A549 treated with CpdA at 1 μM for 4 hours (cell line): ENCODE measurements around the gene PHKG1. TPM values are rescaled to one million over a fixed set of nuclear protein-coding genes. Genes with fewer than 3 reads are reported as not detected.

ENCODE experiments used
- total RNA-seq: library from RNA; stranded (reverse); fragments of 200-300 nt; extraction: Qiagen RNA extraction; gene quantifications from 5 replicates; pipeline ENCODE4 v1.2.3, GENCODE V29; 2022; ENCODE audit warnings: low read depth

PHKG1 gene
- total RNA-seq = 0.39 to 1.2 TPM (median 0.41 TPM) in 5 replicates

DNA sequence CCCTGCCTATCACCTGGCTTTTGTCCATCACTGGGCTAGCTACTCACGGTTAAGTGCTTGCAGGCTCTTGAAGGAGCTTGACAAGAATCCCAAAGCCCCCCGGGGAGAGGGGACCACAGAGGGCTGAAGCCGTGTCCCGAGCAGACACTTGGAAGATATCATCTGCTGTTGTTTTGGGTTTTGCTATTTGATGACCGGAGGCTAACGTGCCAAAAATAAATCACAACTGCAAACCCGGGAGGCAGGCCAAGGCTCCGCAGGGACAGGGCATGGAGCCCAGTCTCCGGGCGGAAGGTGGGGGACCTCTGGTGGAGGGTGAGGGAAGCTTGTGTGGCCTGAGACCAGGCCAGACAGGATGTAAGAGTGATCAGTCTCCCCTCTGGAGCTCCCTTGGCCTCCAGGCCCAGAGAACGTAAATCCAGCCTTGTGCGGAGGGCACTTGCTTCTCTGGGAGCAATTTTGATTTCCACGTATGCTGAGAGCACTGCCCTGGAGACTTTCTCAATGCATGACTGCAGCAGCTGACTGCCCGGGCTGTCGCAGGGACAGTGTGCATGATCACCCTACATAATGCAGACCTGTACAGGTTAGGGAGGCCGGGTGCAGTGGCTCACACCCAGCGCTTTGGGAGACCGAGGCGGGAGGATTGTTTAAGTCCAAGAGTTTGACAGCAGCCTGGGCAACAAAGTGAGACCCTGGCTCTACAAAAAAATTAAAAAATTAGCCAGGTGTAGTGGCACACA lies at the start of gene PHKG1:
TSS of gene PHKG1 (minus strand) at position 164 of the 743 bp plus-strand sequence. CDS start 4,011 bp downstream, outside the sequence.

DNA sequence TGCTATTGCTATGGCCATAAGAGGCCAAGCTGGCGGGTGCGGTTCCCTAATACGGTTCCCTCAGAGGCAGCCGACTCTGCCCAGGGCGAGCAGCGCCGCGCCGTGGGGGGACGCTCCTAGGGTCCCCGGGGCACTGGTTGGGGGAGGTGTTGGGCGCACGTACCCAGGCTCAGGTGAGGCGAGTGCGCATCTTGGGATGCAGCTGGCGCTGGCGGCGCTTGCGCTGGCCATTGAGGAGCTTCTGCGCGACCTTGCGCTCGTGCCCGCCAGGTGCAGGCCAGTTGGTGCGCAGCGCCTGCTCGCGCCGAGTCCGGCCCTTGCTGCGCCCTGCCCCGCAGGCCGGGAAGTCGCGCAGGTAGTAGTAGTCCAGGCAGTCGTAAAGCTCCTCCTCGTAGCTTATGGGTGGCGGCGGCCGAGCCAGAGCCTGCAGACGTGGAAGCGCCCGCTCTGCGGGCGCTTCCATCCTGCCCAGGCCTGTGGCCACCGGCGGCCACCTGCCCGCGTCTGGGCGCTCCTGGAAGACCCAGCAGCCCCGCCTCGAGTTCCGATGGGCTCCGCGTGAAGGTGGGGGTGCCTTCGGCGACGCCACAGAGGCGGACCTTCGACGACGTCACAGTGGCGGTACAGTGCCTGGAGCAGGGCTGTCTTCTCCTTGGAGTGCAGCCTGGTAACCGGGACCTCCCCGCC lies 23.2 kb upstream of the PHKG1 start, which contains the start of gene NUPR2:
TSS of gene NUPR2 (minus strand) at position 566 of the 687 bp plus-strand sequence. CDS start at position 463, 103 bp downstream.

DNA sequence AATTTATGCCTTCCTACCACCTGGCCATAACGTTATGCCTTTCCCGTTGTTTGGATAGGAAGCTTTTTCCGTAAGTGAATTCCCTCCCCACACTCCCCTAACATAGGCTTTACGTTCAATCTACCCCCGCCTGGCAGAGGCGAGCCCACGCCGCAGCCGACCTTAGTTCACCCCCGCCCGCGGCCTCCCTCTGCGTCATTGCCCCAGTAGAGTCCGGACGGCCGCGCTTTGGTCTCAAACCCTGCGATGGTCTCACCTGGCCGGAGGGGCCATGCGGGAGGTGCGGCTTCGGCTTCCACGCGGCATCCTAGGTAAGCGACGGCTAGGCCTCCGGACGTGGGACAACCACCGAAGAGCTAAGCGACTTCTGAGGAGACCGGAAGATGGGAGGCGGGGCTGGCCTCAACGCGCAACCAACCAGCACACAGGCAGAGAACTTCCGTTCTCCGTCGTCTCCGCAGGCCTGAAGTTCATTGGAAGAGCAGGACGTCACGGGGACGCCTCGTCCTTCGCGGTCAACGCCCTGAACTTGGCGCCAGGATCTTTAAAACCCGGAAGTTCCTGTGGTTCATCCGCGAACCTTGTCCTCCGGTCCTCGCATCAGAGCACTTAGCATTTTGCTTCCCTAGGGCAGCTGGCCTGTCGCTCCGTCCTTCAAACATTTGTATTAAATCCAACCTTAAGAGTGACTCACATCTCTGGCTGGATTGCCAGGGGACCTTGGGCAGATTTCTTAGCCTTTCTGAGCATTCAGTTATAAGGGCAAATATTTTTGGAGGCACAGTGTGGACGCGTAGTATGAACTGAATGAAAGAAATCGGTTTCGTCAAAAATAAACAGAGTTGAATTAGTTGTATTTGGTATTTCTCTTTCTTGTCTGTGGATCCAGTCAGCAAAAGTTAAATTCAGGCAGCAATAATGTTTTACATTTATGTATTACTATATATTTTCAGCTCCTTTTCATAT lies 13.6 kb upstream of the PHKG1 start, which contains the start of gene CHCHD2:
TSS of gene CHCHD2 (minus strand) at position 369 of the 966 bp plus-strand sequence. CDS start at position 306, 63 bp downstream.

DNA sequence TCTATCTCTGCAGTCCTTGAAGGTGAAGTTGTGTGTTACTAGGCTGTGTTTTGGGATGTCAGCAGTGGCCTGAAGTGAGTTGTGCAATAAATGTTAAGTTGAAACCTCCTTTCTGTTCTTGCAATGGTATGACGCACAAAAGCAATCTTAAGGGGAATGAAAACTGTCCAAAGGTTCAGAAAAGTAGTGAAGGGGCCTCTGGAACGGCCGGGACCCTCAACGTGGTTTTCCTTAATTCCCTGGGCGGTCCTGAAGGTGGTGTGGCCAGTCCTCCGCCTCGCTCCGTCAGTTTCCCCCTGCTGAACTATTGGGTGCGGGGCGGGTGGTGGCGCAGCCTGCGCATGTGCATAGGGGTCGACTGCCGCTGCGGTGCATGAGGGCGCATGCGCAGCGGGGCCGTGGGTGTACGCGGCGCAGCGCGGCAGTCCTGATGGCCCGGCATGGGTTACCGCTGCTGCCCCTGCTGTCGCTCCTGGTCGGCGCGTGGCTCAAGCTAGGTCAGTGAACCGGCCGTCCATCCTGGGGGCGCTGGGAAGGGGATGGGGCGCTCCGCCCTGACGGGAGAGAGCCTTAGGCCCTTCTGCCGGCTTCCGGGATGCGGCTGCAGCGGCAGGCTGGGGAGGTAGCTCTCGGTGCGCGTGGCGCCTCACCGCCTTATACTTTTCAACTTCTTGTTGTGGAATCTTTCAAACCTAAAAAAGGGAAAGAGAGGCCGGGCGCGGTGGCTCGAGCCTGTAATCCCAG lies 28.7 kb downstream of the PHKG1 start, which contains the start of gene SUMF2:
TSS of gene SUMF2 (plus strand) at position 405 of the 744 bp plus-strand sequence. CDS start at position 431, 26 bp downstream.

DNA sequence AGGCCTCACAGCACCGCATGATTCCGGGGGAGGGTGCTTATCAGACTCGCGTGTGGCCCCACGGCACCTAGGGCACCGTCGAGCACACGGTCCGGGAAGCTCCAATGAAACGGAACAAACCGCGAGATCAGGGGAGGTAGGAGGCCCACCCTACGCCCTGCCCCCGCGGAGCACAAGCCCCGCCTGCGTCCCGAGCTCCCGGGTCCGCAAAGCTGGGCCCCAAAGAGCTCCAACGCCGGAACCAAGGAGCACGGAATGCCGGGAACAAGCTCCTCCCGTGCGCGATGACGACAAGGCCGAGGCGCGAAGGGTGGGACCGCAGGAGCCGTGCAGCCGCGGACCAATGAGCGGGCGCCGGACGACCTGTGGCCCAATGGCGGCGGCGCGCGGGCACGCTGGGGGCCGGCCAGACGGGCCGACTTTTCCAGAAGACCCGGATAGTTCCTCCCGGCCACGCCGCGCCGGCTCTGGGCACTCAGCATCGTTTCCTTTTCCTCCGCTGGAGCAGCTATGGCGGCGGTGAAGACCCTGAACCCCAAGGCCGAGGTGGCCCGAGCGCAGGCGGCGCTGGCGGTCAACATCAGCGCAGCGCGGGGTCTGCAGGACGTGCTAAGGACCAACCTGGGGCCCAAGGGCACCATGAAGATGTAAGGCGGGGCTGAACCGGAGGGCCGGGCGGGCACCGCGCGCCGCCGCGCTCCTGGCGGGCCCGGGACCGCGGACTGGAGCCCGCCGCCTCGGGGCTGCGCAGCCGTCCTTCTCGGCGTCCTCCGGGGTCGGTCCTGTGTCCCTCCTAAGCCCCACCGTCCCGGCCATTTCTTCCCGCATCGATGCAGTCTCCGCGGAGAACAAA lies 41.2 kb downstream of the PHKG1 start, which contains the start of the genes CCT6A and PSPH:
TSS of gene CCT6A (plus strand) at position 427 of the 853 bp plus-strand sequence. CDS start at position 511, 84 bp downstream.
TSS of gene PSPH (minus strand) at position 106 of the 853 bp plus-strand sequence. CDS start 30,232 bp downstream, outside the sequence.

Other genes with a start within 250 kb of the PHKG1 start
- not detected in 5 replicates for gene SEPTIN14, start 230.2 kb downstream of the PHKG1 start, total RNA-seq
- gene ZNF713, start 205.5 kb downstream of the PHKG1 start, total RNA-seq = 0.35 to 1.2 TPM (median 0.70 TPM) in 5 replicates
- gene MRPS17, start 141.1 kb downstream of the PHKG1 start, total RNA-seq = 23.6 to 32.1 TPM (median 27.6 TPM) in 5 replicates
- 42.6 to 57.4 TPM (median 47.9 TPM) in 5 replicates for gene NIPSNAP2, start 128.4 kb downstream of the PHKG1 start, total RNA-seq
- 26.1 to 33.1 TPM (median 28.6 TPM) in 5 replicates for gene PSPH, start 41.5 kb downstream of the PHKG1 start, total RNA-seq
- gene CCT6A, start 41.2 kb downstream of the PHKG1 start, total RNA-seq = 281 to 310 TPM (median 294 TPM) in 5 replicates
- 107 to 120 TPM (median 114 TPM) in 5 replicates for gene SUMF2, start 28.7 kb downstream of the PHKG1 start, total RNA-seq
- 555 to 740 TPM (median 676 TPM) in 5 replicates for gene CHCHD2, start 13.5 kb upstream of the PHKG1 start, total RNA-seq
- not detected in 5 replicates for gene NUPR2, start 23.5 kb upstream of the PHKG1 start, total RNA-seq